WI38 (cell line): ENCODE data around the gene SLCO2B1.

ENCODE experiments used
- H3K4me3 ChIP-seq: 2 replicates; pipeline ENCODE4 v1.5.1; 2011; ENCODE audit warnings: low read depth, mild to moderate bottlenecking, control low read depth, low read length
- CTCF ChIP-seq: IDR thresholded peaks from 2 replicates; pipeline ENCODE4 v1.5.1; 2012; ENCODE audit warnings: low read depth, mild to moderate bottlenecking, control low read depth, low read length

Gene SLCO2B1

GRCh38 chr11:75223954-75224643 is 73.2 kb downstream of the SLCO2B1 start:
- no peak overlapping the region for H3K4me3 ChIP-seq
- no peak for TF ChIP-seq CTCF

GRCh38 chr11:75225794-75226193 is 74.9 kb downstream of the SLCO2B1 start:
- no peak for TF ChIP-seq CTCF
- H3K4me3 ChIP-seq = no peak overlapping the region

GRCh38 chr11:75229466-75229865 is 78.6 kb downstream of the SLCO2B1 start:
- no peak for TF ChIP-seq CTCF
- no peak overlapping the region for H3K4me3 ChIP-seq

GRCh38 chr11:75230621-75231020 is 79.7 kb downstream of the SLCO2B1 start:
- no peak for TF ChIP-seq CTCF

GRCh38 chr11:75233754-75234172 is 82.9 kb downstream of the SLCO2B1 start:
- TF ChIP-seq CTCF = no peak
- H3K4me3 ChIP-seq = no peak overlapping the region

More at GRCh38 chr11:75230621-75231020, 79.7 kb downstream of the SLCO2B1 start:
- H3K4me3 ChIP-seq = no peak overlapping the region

GRCh38 chr11:75236062-75236461 is 85.2 kb downstream of the SLCO2B1 start:
- TF ChIP-seq CTCF = no peak
- no peak overlapping the region for H3K4me3 ChIP-seq

GRCh38 chr11:75237050-75237449 is 86.1 kb downstream of the SLCO2B1 start:
- H3K4me3 ChIP-seq = no peak overlapping the region
- TF ChIP-seq CTCF = no peak
